ENCODE data around the gene HYAL3. TPM values are rescaled to one million over a fixed set of nuclear protein-coding genes. Genes with fewer than 3 reads are reported as not detected.

HYAL3 gene
- total RNA-seq, 1 experiment from 2014 or later, result 2.9 TPM

DNA sequence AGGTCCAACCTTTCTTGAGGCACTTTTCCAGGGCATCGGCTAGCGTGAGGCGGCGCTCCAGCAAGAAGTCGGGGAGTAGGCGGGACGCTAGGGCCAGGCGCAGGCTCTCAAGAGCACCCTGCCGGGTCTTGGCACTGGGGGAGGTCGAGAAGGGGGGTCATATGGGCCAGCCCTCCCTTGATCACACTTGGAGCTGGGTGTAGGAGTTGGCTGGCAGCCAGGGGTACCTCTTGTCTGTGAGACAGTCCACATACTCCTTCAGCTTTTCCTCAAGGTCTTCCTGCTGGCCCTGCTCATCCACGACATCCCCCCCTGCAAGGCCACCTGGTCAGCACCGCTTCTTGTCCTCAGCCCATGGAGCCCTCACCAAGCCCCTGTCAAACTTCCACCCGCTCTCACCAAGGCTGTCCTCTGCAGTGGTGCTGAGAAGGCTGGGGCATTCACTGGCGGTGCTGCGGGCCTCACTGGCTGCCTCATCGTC lies 9.0 kb downstream of the HYAL3 start:
- CTCF ChIA-PET, result no interaction called here
- H3K4me1 Mint-ChIP-seq, result peaks cover 12% of the 10 kb centered on the region
- ATAC-seq (no peak), DNase-seq (ENCODE audit: low spot score) (no peak)
- TF ChIP-seq IRF2 (CRISPR knock-in tag; IDR thresholded peaks at IDR 0.05; ENCODE audit: borderline replicate concordance, low read depth) (no peak), ZNF219 (CRISPR knock-in tag; IDR thresholded peaks at IDR 0.05; ENCODE audit: borderline replicate concordance) (no peak), ZNF232 (CRISPR knock-in tag; IDR thresholded peaks at IDR 0.05) (no peak), CREM (CRISPR knock-in tag; IDR thresholded peaks at IDR 0.05) (no peak), TP53 (CRISPR knock-in tag; IDR thresholded peaks at IDR 0.05) (no peak), ATF1 (CRISPR knock-in tag; IDR thresholded peaks at IDR 0.05) (no peak), GTF2I (CRISPR knock-in tag; conservative IDR thresholded peaks at IDR 0.05) (no peak), NFATC4 (CRISPR knock-in tag; IDR thresholded peaks at IDR 0.05) (no peak)
- TF ChIP-seq, protein P1, sequence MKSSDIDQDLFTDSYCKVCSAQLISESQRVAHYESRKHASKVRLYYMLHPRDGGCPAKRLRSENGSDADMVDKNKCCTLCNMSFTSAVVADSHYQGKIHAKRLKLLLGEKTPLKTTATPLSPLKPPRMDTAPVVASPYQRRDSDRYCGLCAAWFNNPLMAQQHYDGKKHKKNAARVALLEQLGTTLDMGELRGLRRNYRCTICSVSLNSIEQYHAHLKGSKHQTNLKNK (CRISPR knock-in tag; IDR thresholded peaks at IDR 0.05), result no peak
- TF ChIP-seq, protein P2, sequence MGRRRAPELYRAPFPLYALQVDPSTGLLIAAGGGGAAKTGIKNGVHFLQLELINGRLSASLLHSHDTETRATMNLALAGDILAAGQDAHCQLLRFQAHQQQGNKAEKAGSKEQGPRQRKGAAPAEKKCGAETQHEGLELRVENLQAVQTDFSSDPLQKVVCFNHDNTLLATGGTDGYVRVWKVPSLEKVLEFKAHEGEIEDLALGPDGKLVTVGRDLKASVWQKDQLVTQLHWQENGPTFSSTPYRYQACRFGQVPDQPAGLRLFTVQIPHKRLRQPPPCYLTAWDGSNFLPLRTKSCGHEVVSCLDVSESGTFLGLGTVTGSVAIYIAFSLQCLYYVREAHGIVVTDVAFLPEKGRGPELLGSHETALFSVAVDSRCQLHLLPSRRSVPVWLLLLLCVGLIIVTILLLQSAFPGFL (CRISPR knock-in tag; IDR thresholded peaks at IDR 0.05; ENCODE audit: borderline replicate concordance), result no peak
- TF ChIP-seq, protein P3, sequence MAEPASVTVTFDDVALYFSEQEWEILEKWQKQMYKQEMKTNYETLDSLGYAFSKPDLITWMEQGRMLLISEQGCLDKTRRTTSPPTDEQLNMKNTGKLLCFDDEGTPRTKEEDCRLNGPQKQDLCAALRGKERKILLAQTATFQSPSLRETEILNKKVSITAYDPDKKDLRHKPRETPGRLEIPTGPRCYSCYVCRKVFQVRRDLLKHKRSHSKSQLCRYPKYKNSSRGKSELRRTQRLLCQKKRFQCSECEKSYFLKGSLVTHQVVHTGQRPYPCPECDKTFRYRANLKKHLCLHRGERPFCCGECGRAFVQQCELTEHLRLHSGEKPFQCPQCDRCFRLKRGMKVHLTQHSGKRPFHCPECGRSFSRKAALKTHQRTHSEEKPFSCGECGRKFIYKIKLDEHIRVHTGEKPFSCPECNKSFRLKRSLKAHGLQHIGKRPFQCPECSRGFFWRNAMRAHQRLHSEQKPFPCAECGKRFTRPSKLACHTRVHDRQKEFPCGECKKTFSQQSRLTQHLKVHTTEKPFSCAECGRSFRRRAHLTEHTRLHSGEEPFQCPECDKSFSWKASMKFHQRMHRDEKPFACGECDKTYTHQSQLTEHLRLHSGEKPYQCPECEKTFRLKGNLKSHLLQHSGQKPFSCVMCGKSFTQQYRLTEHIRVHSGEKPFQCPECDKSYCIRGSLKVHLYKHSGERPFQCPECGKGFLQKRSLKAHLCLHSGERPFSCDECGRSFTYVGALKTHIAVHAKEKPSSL (CRISPR knock-in tag; conservative IDR thresholded peaks at IDR 0.05), result no peak
- TF ChIP-seq, protein P4, sequence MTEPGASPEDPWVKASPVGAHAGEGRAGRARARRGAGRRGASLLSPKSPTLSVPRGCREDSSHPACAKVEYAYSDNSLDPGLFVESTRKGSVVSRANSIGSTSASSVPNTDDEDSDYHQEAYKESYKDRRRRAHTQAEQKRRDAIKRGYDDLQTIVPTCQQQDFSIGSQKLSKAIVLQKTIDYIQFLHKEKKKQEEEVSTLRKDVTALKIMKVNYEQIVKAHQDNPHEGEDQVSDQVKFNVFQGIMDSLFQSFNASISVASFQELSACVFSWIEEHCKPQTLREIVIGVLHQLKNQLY (CRISPR knock-in tag; IDR thresholded peaks at IDR 0.05), result no peak
- TF ChIP-seq, protein P5, sequence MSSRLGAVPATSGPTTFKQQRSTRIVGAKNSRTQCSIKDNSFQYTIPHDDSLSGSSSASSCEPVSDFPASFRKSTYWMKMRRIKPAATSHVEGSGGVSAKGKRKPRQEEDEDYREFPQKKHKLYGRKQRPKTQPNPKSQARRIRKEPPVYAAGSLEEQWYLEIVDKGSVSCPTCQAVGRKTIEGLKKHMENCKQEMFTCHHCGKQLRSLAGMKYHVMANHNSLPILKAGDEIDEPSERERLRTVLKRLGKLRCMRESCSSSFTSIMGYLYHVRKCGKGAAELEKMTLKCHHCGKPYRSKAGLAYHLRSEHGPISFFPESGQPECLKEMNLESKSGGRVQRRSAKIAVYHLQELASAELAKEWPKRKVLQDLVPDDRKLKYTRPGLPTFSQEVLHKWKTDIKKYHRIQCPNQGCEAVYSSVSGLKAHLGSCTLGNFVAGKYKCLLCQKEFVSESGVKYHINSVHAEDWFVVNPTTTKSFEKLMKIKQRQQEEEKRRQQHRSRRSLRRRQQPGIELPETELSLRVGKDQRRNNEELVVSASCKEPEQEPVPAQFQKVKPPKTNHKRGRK (CRISPR knock-in tag; IDR thresholded peaks at IDR 0.05; ENCODE audit: borderline replicate concordance), result no peak
- TF ChIP-seq, protein P6, sequence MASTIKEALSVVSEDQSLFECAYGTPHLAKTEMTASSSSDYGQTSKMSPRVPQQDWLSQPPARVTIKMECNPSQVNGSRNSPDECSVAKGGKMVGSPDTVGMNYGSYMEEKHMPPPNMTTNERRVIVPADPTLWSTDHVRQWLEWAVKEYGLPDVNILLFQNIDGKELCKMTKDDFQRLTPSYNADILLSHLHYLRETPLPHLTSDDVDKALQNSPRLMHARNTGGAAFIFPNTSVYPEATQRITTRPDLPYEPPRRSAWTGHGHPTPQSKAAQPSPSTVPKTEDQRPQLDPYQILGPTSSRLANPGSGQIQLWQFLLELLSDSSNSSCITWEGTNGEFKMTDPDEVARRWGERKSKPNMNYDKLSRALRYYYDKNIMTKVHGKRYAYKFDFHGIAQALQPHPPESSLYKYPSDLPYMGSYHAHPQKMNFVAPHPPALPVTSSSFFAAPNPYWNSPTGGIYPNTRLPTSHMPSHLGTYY (CRISPR knock-in tag; IDR thresholded peaks at IDR 0.05), result no peak
- TF ChIP-seq, protein P7, sequence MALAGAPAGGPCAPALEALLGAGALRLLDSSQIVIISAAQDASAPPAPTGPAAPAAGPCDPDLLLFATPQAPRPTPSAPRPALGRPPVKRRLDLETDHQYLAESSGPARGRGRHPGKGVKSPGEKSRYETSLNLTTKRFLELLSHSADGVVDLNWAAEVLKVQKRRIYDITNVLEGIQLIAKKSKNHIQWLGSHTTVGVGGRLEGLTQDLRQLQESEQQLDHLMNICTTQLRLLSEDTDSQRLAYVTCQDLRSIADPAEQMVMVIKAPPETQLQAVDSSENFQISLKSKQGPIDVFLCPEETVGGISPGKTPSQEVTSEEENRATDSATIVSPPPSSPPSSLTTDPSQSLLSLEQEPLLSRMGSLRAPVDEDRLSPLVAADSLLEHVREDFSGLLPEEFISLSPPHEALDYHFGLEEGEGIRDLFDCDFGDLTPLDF (CRISPR knock-in tag; IDR thresholded peaks at IDR 0.05), result no peak
- TF ChIP-seq, protein P8, sequence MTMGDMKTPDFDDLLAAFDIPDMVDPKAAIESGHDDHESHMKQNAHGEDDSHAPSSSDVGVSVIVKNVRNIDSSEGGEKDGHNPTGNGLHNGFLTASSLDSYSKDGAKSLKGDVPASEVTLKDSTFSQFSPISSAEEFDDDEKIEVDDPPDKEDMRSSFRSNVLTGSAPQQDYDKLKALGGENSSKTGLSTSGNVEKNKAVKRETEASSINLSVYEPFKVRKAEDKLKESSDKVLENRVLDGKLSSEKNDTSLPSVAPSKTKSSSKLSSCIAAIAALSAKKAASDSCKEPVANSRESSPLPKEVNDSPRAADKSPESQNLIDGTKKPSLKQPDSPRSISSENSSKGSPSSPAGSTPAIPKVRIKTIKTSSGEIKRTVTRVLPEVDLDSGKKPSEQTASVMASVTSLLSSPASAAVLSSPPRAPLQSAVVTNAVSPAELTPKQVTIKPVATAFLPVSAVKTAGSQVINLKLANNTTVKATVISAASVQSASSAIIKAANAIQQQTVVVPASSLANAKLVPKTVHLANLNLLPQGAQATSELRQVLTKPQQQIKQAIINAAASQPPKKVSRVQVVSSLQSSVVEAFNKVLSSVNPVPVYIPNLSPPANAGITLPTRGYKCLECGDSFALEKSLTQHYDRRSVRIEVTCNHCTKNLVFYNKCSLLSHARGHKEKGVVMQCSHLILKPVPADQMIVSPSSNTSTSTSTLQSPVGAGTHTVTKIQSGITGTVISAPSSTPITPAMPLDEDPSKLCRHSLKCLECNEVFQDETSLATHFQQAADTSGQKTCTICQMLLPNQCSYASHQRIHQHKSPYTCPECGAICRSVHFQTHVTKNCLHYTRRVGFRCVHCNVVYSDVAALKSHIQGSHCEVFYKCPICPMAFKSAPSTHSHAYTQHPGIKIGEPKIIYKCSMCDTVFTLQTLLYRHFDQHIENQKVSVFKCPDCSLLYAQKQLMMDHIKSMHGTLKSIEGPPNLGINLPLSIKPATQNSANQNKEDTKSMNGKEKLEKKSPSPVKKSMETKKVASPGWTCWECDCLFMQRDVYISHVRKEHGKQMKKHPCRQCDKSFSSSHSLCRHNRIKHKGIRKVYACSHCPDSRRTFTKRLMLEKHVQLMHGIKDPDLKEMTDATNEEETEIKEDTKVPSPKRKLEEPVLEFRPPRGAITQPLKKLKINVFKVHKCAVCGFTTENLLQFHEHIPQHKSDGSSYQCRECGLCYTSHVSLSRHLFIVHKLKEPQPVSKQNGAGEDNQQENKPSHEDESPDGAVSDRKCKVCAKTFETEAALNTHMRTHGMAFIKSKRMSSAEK (CRISPR knock-in tag; IDR thresholded peaks at IDR 0.05; ENCODE audit: borderline replicate concordance), result no peak
- H3K27me3 Mint-ChIP-seq (ENCODE audit: low read depth), result no peaks in the 10 kb centered on the region
- H3K27ac Mint-ChIP-seq, result no peak overlapping the region
- POLR2A ChIA-PET, result no interaction called here
- H3K4me3 Mint-ChIP-seq, result 0 out of 2 replicates have a peak overlapping the region, but pooled peaks have one; percentile 3
- H3K9me3 Mint-ChIP-seq, result no peaks in the 10 kb centered on the region
- peaks cover 21% of the 10 kb centered on the region for H3K36me3 Mint-ChIP-seq
